GM23248 (cell line): ENCODE data around the gene HNMT. TPM values are rescaled to one million over a fixed set of nuclear protein-coding genes. Genes with fewer than 3 reads are reported as not detected.

Experiments
- DNase-seq: peaks from one replicate; pipeline ENCODE4 v3.0.0-alpha.2; 2015
- H2AFZ ChIP-seq: fragments of 200-600 bp; sonication (generic); 2 replicates; pipeline ENCODE4 v1.6.1; 2016; ENCODE audit warnings: antibody characterized with exemption
- H3F3A ChIP-seq: fragments of 200-600 bp; sonication (generic); 2 replicates; pipeline ENCODE4 v1.6.1; 2016; ENCODE audit warnings: mild to moderate bottlenecking, antibody characterized with exemption, mixed run types; ENCODE audit not compliant: insufficient read depth
- H3K27ac ChIP-seq: fragments of 200-600 bp; sonication (generic); 2 replicates; pipeline ENCODE4 v1.5.1; 2016; ENCODE audit warnings: mild to moderate bottlenecking
- H3K27me3 ChIP-seq: fragments of 200-600 bp; sonication (generic); replicated peaks from 2 replicates; pipeline ENCODE4 v1.6.1; 2016; ENCODE audit warnings: mild to moderate bottlenecking; ENCODE audit not compliant: insufficient read depth
- H3K36me3 ChIP-seq: fragments of 200-600 bp; sonication (generic); 2 replicates; pipeline ENCODE4 v1.6.1; 2016; ENCODE audit warnings: low read depth, mild to moderate bottlenecking
- H3K4me1 ChIP-seq: fragments of 200-600 bp; sonication (generic); 2 replicates; pipeline ENCODE4 v1.6.1; 2016; ENCODE audit warnings: mild to moderate bottlenecking; ENCODE audit not compliant: insufficient read depth
- H3K4me2 ChIP-seq: fragments of 200-600 bp; sonication (generic); one replicate; pipeline ENCODE4 v1.6.1; 2016; ENCODE audit warnings: mild to moderate bottlenecking; ENCODE audit not compliant: unreplicated experiment
- H3K4me3 ChIP-seq: fragments of 200-600 bp; sonication (generic); 2 replicates; pipeline ENCODE4 v1.5.1; 2016; ENCODE audit warnings: mild to moderate bottlenecking
- H3K79me2 ChIP-seq: fragments of 200-600 bp; sonication (generic); 2 replicates; pipeline ENCODE4 v1.6.1; 2016; ENCODE audit warnings: mild to moderate bottlenecking; ENCODE audit not compliant: insufficient read depth
- H3K9ac ChIP-seq: fragments of 200-600 bp; sonication (generic); 2 replicates; pipeline ENCODE4 v1.6.1; 2016; ENCODE audit warnings: mild to moderate bottlenecking
- H3K9me2 ChIP-seq: fragments of 200-600 bp; sonication (generic); 2 replicates; pipeline ENCODE4 v1.6.1; 2016; ENCODE audit warnings: mixed run types, mild to moderate bottlenecking, moderate library complexity; ENCODE audit not compliant: insufficient read depth
- H3K9me3 ChIP-seq: fragments of 200-600 bp; sonication (generic); one replicate; pipeline ENCODE4 v1.6.1; 2017; ENCODE audit warnings: low read depth
- H4K20me1 ChIP-seq: fragments of 200-600 bp; sonication (generic); 2 replicates; pipeline ENCODE4 v1.6.0; 2016; ENCODE audit not compliant: insufficient read depth
- EZH2 ChIP-seq: fragments of 200-600 bp; sonication (generic); IDR thresholded peaks from 2 replicates; pipeline ENCODE4 v1.6.1; 2018; ENCODE audit warnings: antibody characterized with exemption, mild to moderate bottlenecking; ENCODE audit not compliant: insufficient read depth, poor library complexity, severe bottlenecking
- EZH2phosphoT487 ChIP-seq: fragments of 200-600 bp; sonication (generic); IDR thresholded peaks from 2 replicates; pipeline ENCODE4 v1.6.1; 2018; ENCODE audit warnings: antibody characterized with exemption, moderate library complexity, mild to moderate bottlenecking, low read depth; ENCODE audit not compliant: insufficient read depth
- WGBS, 2 experiments: methylation state at CpG; one replicate each; pipeline ENCODE4 v1.1.6; 2015 to 2017; ENCODE audit warnings: low lambda C conversion rate in 2 of 2, low coverage in 1 of 2; ENCODE audit errors: missing lambda C conversion rate in 2 of 2; 5-methylcytosine and 5-hydroxymethylcytosine counted together
- in situ Hi-C: fragments of 300-500 bp; cut with MboI; formaldehyde crosslinking; loops from 2 replicates; pipeline ENCODE4 v1.15.0; 2020
- polyA plus RNA-seq: library from polyadenylated mRNA; unstranded; fragments of >200 nt; fragmentation: Nextera tagmentation; extraction: Ambion mirVana; gene quantifications from 2 replicates; pipeline ENCODE4 v1.2.1, GENCODE V29; 2016
- total RNA-seq: library from RNA; depleted of rRNA; stranded (reverse); fragments of >200 nt; shearing (Covaris generic); gene quantifications from 2 replicates; pipeline ENCODE4 v1.2.3, GENCODE V29; 2014

The HNMT gene
- total and polyA plus RNA-seq, 2 experiments from 2014 or later = 6.8 to 7.3 TPM

GRCh38 chr2:137975280-137976271, 11.3 kb downstream of the HNMT start:
- Histone ChIP-seq H3K36me3 (no peaks in the 10 kb centered on the region), H3K4me2 (no peak overlapping the region), H3K27me3 (no peaks in the 10 kb centered on the region), H3K4me1 (peaks cover 5% of the 10 kb centered on the region; the same call in 1 of the 2 replicates), H3K9ac (no peak overlapping the region), H3K9me2 (no peaks in the 10 kb centered on the region), H3K4me3 (no peak overlapping the region), H3K9me3 (no peaks in the 10 kb centered on the region), H2AFZ (no peak overlapping the region), H3F3A (no peaks in the 10 kb centered on the region; the same call in 1 of the 2 replicates), H3K79me2 (no peaks in the 10 kb centered on the region), H3K27ac (no peak overlapping the region), H4K20me1 (no peaks in the 10 kb centered on the region)
- DNase-seq = no peak
- TF ChIP-seq EZH2 (no peak), EZH2phosphoT487 (no peak)
- in situ Hi-C loops = no loop called here
- WGBS, 2 experiments = 80 to 83% methylated on average over 6 to 8 of the region's 8 CpGs

GRCh38 chr2:137976274-137976673, 12.0 kb downstream of the HNMT start:
- H4K20me1 ChIP-seq = no peaks in the 10 kb centered on the region
- no peaks in the 10 kb centered on the region for H3K36me3 ChIP-seq
- no peak overlapping the region for H3K4me2 ChIP-seq
- H3K27ac ChIP-seq = no peak overlapping the region
- no peaks in the 10 kb centered on the region for H3K9me3 ChIP-seq
- no peaks in the 10 kb centered on the region for H3K9me2 ChIP-seq
- no peak overlapping the region for H2AFZ ChIP-seq
- no peak overlapping the region for H3K9ac ChIP-seq
- H3F3A ChIP-seq = no peaks in the 10 kb centered on the region; the same call in 1 of the 2 replicates
- no peaks in the 10 kb centered on the region for H3K79me2 ChIP-seq
- in situ Hi-C loops = no loop called here
- H3K4me1 ChIP-seq = peaks cover 8% of the 10 kb centered on the region; the same call in 1 of the 2 replicates
- no peak for DNase-seq
- 86 to 89% methylated on average over 3 of the region's 3 CpGs for WGBS, 2 experiments
- no peaks in the 10 kb centered on the region for H3K27me3 ChIP-seq
- TF ChIP-seq EZH2phosphoT487 = no peak
- TF ChIP-seq EZH2 = no peak
- no peak overlapping the region for H3K4me3 ChIP-seq

- Histone ChIP-seq H3K9me3 (no peaks in the 10 kb centered on the region), H2AFZ (no peak overlapping the region), H3K27me3 (no peaks in the 10 kb centered on the region), H3K27ac (no peak overlapping the region), H3K36me3 (no peaks in the 10 kb centered on the region), H3K9me2 (no peaks in the 10 kb centered on the region), H3K79me2 (no peaks in the 10 kb centered on the region), H3K9ac (no peak overlapping the region), H3F3A (no peaks in the 10 kb centered on the region; the same call in 1 of the 2 replicates), H3K4me2 (no peak overlapping the region), H4K20me1 (no peaks in the 10 kb centered on the region), H3K4me3 (no peak overlapping the region), H3K4me1 (peaks cover 8% of the 10 kb centered on the region; the same call in 1 of the 2 replicates)
- in situ Hi-C loops = no loop called here
- TF ChIP-seq EZH2 (no peak), EZH2phosphoT487 (no peak)
- no peak for DNase-seq
These were observed 13.5 kb downstream of the HNMT start for GRCh38 chr2:137977790-137978189.

- H3K27ac ChIP-seq = no peak overlapping the region
- in situ Hi-C loops = no loop called here
- H3K4me1 ChIP-seq = peaks cover 8% of the 10 kb centered on the region; the same call in 1 of the 2 replicates
- H3K4me2 ChIP-seq = peak overlapping the region; percentile 9
- DNase-seq = peak; percentile 51
- no peaks in the 10 kb centered on the region; the same call in 1 of the 2 replicates for H3F3A ChIP-seq
- no peaks in the 10 kb centered on the region for H3K27me3 ChIP-seq
- no peaks in the 10 kb centered on the region for H3K9me2 ChIP-seq
- H3K79me2 ChIP-seq = no peaks in the 10 kb centered on the region
- H3K4me3 ChIP-seq = no peak overlapping the region
- peak overlapping the region; percentile 53 for H2AFZ ChIP-seq
- H3K36me3 ChIP-seq = no peaks in the 10 kb centered on the region
- no peak overlapping the region for H3K9ac ChIP-seq
- H3K9me3 ChIP-seq = no peaks in the 10 kb centered on the region
- no peaks in the 10 kb centered on the region for H4K20me1 ChIP-seq
- TF ChIP-seq EZH2phosphoT487 (no peak), EZH2 (no peak)
These were observed 16.2 kb downstream of the HNMT start for GRCh38 chr2:137980459-137980858.
